HG02852 (cell line): ENCODE measurements around the gene NDUFB11.
A peak's percentile ranks its signal among the peaks of the same experiment; 100 is the strongest.

Experiments
- ATAC-seq: cut with Tn5 transposase; IDR thresholded peaks from one replicate; pipeline ENCODE4 v1.9.1; 2021; ENCODE audit warnings: mild to moderate bottlenecking, moderate library complexity; ENCODE audit not compliant: unreplicated experiment

Gene NDUFB11

DNA sequence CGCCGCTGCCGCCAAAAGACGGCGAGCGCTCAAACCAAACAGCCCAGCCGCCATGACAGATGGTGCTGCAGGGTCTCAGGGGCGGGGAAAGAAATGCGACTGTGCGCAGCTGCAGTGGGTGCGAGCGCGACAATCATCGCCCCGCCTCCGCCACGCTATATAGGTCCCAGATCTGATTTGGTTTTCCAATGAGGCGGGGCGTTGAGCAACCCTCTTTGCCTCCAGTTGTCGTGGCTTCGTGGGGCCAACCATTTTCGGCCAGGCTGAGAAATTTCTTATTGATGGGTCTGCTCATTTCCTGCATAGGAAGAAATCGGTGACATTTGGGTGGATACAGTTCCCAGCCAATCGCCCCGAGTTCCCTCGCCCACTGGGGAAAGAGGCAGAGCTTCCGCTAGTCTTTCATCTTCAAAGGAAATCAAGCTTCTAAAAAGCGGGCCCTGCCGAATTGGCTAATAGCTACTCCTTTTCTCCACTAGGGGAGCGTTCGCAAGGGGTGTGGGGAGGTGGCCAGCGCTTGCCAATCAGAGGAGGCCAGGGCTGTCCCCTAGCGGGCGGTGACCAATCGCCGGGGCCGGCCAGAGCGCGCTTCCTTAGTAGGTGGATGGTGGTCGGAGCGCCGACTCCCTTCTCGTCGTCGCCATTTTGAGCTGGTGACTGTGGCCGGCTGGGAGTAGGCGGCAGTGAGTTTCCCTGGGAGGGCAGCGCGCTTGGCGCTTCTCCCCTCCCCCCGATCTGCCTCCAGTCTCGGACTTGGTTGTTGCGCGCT is at the start of gene NDUFB11, which contains the start of gene RBM10:
Gene NDUFB11 (minus strand): TSS at position 77 of the 769 bp plus-strand sequence. CDS start 23 bp downstream, at position 54.
Gene RBM10 (plus strand): TSS at position 596 of the 769 bp plus-strand sequence. CDS start 2,261 bp downstream, outside the sequence.
- peak; percentile 87 for ATAC-seq

DNA sequence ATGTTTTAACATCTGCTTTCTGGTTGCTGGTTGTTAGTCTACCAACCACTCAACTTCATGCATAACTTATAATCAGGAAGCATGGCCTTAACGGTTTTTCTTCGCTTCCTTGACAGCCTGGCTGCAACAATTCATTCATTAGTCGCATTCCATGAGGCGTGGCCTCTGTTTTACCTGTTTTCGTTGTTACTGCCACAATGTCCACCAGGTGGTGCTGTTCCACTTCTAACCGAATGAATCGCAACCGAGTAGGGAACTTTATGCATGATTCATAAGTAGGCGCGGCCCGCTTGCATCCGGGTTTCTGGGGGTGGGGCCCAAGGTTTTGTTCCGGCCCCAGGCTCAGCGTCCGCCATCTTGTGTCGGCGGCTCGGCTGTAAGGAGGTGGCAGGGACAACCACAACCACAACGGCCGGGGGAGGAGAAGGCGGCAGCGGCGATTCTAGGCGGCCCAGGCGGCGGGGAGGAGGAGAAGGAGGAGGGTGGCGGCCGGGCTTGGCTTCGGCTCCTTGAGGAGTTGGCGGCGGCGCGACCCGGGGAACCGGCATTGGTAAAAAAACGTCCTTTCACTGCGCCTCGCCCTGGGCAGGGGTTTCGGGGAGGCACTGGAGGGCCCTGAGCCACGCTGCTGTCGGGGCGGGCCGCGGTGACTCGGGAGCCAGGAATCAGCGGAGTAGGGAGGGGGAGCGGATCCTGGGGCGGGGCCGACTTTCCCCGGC is 49.1 kb upstream of the NDUFB11 start, which contains the start of gene UBA1:
Gene UBA1 (plus strand): TSS at position 355 of the 719 bp plus-strand sequence. CDS start 4,974 bp downstream, outside the sequence.
- peak; percentile 85 for ATAC-seq

DNA sequence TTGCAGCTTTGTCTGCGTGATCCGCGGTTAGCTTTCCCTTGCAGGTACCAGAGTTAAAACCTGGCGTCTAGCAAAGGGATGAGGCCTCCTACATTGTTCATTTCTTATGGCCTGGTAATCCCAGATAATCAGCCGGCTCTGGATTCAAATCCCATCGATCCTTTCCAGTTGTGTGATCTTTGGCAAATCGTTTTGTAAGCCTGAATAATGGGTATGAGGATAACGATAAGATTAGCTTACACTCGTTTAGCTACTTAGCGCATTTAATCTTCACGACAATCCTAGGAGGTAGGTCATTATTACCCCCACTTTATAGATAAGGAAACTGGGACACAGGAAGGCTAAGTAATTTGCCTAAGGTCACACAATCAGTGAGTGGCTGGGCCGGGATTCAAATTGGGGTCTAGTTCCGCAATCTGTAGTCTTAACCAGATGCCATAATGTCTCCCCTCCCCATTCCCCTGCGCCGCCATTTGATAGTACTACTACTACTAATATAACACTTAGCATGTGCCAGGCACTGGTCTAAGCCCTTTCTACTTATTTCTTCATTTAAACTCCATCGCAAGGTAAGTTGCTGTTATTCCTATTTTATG is 47.4 kb upstream of the NDUFB11 start:
- ATAC-seq: no peak

DNA sequence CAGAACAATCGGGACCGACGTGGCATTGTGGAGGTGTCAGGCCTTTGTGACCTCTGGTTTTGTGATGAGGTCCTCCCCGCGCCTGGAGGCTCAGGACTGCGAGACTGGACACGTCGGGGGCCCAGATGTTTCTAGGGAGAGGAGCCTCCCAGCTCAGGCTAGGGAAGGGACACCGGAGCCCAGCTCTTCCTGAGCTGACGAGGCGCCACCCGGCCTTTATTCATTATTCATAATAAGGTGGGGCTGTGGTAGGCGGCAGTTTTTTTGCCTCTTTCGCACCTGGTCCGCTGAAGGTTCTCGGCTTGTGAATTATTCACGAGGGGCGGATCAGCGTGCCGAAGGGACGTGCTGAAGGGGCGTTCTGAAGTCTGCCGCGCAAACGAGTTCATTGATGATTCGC is 46.8 kb upstream of the NDUFB11 start:
- no peak for ATAC-seq

DNA sequence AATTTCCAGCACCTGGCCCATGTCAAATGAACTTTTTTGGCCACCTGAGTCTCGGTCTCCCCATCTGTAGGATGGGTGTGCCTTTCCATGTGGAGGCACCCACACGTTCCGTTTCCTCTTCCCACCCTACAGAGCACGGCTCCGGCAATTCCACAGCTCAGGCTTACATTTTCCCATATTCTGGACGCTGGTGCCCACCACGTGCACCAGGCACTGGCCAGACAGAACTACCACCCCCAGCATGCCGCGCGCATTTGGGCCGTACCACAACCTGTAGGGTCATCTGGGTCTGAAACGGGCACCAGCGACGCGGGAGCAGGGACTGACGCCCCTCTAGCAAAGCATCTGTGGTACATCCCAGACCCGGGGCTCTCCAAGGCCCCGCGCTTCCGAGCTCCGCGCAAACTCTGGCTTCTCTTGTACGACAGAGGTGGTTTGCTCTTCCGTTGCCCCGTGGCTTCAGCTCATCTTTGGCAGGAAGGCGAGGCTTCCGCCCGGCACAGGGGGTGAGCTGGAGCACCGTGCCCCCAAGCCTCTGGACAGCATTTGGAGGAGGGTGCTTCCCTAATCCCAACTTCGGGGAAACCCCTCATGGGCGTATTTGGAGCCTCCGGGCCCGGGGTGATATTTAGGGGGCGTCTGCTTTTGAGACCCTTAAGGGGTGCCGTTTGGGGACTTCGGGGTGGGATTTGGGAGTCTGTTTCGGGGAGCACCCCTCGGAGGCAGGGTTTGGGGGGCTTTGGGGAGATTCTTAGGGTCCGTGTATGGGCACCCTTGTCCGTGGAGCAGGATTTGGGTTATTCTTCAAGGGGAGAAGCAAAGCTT is 46.2 kb upstream of the NDUFB11 start:
- ATAC-seq: peak; percentile 39

DNA sequence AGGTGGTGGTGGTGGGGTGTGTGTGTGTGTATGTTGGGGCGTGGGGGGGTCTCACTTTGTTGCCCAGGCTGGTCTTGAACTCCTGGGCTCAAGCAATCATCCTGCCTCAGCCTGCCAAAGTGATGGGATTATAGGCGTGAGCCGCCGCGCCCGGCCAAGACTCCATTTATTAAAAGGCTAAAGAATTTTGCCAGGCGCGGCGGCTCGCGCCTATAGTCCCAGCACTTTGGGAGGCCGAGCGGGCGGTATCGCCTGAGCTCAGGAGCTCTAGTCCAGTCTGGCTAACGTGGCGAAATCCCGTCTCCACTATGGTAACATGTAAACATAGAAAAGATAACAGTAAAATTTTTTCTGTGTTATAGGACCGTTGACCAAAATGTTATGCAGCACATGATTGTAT is 45.4 kb upstream of the NDUFB11 start:
- ATAC-seq: no peak

DNA sequence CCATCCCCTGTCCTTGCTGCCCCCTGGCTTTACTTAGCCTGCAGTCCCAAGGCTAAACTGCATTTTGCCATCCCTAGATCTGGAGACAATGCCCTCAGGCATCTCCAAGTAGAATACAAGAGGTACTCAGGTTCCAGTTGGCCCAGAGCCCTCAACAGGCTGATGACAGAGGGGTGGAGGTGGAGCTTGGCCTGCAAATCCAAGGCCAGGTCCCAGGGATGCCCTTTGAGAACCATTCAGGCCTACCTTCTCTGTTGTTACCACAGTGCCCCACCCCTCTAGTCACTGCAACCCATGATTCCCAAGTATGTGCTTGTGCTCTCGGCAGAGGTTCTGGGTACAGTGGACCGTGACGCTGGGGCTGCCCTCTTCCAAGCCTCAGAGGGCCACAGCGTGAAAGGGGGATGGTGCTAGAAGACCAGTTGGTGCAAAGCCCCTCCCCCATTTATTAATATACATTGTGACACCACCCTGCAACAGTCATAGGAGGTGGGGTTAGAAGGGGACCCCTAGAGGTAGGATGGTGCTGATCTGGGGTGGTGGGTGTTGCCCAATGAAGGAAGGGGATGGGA is 42.7 kb upstream of the NDUFB11 start:
- no peak for ATAC-seq

DNA sequence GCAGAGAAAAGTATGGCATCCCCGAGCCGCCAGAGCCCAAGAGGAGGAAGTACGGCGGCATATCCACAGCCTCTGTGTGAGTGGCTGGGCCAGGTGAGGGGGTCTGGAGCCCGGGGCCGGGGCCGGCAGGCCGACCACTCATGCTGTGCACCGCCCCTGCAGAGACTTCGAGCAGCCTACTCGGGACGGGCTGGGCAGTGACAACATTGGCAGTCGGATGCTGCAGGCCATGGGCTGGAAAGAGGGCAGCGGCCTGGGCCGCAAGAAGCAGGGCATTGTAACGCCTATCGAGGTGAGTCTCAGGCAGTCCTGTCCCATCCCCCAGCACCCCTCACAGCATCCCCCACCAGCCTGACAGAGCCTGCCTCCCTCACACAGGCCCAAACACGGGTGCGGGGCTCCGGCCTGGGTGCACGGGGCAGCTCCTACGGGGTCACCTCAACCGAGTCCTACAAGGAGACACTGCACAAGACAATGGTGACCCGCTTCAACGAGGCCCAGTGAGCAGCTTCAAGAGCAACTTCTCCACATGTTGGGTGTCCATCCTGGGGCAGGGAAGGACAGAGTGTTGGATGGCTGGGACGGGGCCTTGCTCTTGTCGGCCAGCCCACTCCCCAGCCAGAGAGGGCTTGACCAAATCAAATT is 41.7 kb upstream of the NDUFB11 start:
- no peak for ATAC-seq

DNA sequence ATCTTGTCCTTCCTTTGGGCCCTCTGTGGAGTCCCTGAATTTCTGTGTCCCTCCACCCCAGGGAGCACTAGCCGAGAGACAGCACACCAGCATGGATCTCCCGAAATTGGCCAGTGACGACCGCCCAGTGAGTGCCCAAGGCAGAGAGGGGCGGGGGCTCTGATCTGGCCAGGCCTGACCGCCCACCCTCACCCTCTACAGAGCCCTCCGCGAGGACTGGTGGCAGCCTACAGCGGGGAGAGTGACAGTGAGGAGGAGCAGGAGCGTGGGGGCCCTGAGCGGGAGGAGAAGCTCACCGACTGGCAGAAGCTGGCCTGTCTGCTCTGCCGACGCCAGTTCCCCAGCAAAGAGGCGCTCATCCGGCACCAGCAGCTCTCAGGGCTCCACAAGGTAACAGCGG is 40.7 kb upstream of the NDUFB11 start:
- ATAC-seq: no peak

DNA sequence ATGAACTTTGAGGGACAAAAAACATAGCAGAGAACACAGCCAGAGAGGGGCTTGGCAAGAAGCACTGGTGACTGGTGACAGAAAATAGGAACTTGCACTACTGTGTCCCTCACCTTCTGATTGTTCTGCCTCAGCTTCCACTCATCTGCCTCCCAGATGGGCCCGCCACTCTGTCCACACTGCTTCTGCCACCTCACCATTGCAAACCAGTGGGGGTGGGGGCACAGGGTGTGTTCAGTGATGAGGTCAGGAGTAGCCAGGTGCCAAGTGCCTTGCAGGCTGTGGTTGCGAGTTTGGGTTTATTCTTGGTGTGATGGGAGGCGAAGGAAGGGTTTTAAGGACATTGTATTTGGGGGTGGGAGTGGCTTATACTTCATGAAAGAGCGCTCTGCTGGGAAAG is 40.0 kb upstream of the NDUFB11 start:
- no peak for ATAC-seq

DNA sequence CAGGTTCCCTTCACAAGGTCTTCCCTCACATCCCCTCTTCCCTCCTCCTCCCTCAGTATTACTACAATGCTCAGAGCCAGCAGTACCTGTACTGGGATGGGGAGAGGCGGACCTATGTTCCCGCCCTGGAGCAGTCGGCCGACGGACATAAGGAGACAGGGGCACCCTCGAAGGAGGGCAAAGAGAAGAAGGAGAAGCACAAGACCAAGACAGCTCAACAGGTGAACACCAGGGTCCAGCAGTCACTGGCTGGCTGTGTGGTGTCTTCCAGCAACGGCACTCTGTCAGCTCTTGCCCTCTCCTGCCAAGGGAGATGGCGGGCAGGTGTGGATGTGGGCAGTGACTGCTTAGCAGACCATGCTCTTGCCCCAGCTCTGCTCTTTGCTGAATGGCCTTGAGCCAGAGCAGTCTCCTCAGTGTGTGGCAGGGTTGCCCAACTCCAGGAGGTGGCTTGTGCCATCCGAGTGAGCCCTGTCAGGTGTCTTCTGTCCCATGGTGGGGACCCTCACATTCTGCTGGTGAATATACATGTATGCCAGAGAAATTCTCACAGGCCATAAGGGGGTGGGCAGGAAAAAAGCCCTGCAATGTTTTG is 37.7 kb upstream of the NDUFB11 start:
- no peak for ATAC-seq

DNA sequence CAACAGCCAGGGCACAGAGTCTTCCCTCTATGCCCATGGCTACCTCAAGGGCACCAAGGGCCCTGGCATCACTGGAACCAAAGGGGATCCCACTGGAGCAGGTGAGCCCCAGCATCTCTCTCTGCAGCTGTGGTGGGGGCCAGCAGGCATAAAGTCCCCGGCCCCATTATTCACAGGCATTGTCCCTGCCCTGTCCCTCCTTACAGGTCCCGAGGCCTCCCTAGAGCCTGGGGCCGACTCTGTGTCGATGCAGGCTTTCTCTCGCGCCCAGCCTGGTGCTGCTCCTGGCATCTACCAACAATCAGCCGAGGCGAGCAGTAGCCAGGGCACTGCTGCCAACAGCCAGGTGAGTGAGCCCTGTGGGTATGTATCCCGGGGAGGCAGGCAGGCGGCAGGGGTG is 36.8 kb upstream of the NDUFB11 start:
- no peak for ATAC-seq

DNA sequence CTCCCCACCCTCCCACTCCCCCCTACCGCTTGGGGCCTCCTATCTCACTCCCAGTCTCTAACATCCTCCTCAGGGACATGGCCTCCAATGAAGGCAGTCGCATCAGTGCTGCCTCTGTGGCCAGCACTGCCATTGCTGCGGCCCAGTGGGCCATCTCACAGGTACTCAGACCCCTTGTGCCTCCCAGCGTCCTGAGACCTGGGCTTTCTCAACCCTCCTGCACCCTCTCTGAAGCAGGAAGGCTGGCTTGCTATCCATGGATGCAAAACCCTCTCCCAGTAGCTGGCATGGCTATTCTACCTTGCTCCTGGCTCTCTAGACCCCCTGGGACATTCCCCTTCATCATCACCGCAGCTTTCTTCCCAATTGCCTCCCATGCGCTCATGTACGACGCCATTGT is 35.8 kb upstream of the NDUFB11 start:
- no peak for ATAC-seq

DNA sequence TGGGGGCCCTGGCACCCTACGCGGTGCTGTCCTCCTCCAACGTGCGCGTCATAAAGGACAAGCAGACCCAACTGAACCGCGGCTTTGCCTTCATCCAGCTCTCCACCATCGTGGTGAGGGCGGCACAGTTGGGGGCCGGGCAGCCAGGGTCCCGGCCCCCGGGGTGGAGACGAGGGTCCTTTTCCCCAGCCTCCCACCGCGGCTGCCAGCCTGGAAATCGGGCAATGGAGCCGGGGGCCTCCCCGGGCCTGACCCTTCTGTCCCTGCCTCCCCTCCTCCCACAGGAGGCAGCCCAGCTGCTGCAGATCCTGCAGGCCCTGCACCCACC is 35.4 kb upstream of the NDUFB11 start:
- no peak for ATAC-seq

DNA sequence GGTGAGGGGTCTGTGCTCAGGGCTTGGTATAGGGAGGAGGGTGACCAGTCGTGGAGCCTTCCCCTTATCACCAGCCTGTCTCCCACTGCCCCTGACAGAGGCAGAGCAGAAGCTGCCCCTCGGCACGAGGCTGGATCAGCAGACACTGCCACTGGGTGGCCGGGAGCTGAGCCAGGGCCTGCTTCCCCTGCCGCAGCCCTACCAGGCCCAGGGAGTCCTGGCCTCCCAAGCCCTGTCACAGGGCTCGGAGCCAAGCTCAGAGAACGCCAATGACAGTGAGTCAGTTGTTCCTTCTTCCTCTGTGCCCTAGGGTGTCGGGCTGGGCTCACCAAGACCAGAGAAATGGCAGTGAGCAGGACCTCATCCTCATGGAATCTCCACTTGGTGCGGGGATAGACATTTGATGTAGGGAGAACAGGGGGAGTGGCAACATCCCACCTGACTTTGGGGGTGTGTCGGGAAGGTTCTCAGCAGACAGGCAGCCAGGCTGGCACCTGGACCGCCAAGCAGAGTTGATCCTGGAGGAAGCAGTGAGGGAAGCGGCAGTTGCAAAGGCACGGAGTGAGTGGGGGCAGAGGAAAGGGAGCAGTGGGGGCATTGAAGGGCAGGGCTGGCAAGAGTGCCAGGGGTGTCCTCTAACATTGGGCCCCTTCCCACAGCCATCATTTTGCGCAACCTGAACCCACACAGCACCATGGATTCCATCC is 34.9 kb upstream of the NDUFB11 start:
- no peak for ATAC-seq

DNA sequence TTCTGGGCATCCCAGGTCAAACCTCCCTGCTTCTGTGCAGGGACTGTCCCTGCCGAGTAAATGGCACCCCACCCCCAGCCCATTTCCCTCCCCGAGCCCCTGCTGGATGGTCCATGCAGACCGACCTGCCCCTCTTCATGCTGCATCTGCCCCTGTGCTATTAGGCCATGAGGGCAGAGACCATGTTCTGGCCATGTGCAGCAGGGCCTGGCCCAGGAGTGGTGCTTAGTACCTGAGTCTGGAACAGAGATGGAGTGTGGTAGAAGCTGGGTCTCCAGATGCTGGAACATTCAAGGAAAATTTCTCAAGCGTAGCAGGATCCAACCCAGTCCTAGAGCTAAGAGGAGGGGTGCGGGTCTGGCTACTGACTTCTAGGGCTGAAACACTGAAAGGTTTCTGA is 33.8 kb upstream of the NDUFB11 start:
- no peak for ATAC-seq

DNA sequence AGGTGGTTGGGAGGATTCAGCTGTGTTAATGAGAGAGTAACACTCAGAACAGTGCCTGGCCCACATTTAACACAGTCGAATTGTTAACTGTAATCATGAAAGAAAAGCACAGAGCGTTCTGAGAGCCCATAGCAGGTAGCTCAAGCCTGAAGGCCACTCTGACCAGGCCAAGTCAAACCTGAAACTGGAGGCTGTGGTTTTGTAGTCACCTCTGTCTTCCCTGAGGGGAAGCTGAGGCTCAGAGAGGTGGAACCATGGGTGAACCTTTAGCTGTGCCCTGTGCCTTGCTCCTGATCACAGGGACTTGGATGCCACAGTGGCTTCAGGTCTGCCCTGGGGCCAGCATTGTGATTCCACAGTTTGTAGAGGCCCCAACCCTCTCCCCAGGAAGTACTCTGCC is 32.6 kb upstream of the NDUFB11 start:
- ATAC-seq: no peak

DNA sequence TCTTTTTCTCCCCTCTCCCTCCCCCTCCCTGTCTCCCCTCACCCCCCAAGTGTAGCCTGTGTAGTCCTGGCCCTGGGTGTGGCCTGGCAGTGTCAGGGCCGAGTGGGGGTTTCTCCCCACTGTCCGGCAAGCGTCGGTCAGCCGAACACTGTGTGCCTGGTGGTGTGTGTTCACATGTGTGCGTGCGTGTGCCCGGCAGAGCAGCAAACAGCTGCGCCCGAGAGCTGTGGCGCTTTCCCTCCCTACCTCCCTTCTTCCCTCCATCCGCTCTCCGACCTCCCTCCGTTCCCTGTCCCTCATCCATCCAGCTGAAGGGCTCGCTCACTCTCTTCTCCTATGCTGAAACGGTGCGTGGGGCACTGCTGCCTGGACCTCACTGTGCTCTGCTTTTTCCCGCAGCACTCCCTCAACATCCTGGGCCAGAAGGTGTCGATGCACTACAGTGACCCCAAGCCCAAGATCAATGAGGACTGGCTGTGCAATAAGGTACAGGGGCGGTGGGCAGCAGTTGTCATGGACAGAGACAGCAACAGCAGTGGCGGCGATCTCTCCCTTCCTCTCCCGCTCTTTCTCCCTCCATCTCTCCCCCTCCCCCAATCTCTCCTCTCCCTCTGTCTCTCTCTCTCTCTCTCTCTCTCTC is 31.7 kb upstream of the NDUFB11 start:
- ATAC-seq: no peak

DNA sequence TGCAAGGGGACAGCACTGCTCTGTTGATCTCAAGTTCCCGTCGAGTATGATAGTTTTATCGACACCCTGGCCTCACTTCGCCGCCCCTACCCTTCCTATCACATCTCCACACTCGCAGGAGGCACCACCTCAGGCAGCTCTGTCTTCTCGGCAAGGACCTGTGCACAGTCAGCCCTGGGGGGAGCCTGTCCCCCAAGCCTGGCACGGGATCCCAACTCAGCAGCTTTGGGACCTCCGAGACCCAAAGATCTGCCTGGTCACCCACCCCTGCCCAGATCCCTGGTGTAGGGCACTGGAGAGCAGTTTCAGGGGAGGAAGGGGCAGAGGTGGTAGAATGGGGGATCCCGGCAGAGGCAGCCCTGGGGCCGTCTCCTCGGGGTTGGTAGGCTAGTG is 31.1 kb upstream of the NDUFB11 start:
- ATAC-seq: no peak
